CD4-positive, alpha-beta T cell (primary cell): ENCODE results near the gene ETNPPL. TPM values are rescaled to one million over a fixed set of nuclear protein-coding genes. Genes with fewer than 3 reads are reported as not detected.

ENCODE experiments used
- ATAC-seq: fragments of 200-7000 bp; cut with Tn5 transposase; one replicate; pipeline ENCODE4 v1.10.0; 2022; ENCODE audit warnings: mild to moderate bottlenecking; ENCODE audit not compliant: poor library complexity
- CTCF ChIA-PET: fragments of 350-600 bp; sonication (Branson Sonifier 250); formaldehyde crosslinking; loops from one replicate; lab custom pipeline; 2021; ENCODE audit warnings: antibody characterized with exemption, inconsistent platforms; lab: Charles Lee
- POLR2A ChIA-PET: fragments of 350-600 bp; sonication (Branson Sonifier 250); formaldehyde crosslinking; loops from one replicate; lab custom pipeline; 2021; ENCODE audit warnings: antibody characterized with exemption, inconsistent platforms; lab: Charles Lee
- DNase-seq, 14 experiments: peaks; one replicate each; pipeline ENCODE4 v3.0.0-alpha.2; 2013 to 2020; ENCODE audit warnings: mixed read lengths in 2 of 14
- H3K27ac ChIP-seq, 2 donors: one replicate each; pipeline versions ENCODE4 v1.5.1 to v1.7.0; 2013; ENCODE audit warnings: low read length in 2 of 2, low read depth in 1 of 2, mild to moderate bottlenecking in 1 of 2
- H3K27me3 ChIP-seq, 2 experiments: 1 replicate in 1 of 2; 2 replicates in 1 of 2; pipeline versions ENCODE4 v1.6.1 to v1.7.0; 2013; ENCODE audit warnings: low read length in 2 of 2, control low read depth in 1 of 2, mild to moderate bottlenecking in 1 of 2, moderate library complexity in 1 of 2; ENCODE audit not compliant: insufficient read depth in 2 of 2, control insufficient read depth in 1 of 2
- H3K36me3 ChIP-seq: one replicate; pipeline ENCODE4 v1.6.1; 2013; ENCODE audit warnings: low read length, control low read depth; ENCODE audit not compliant: insufficient read depth
- H3K4me1 ChIP-seq: one replicate; pipeline ENCODE4 v1.6.1; 2013; ENCODE audit warnings: low read length, control low read depth; ENCODE audit not compliant: insufficient read depth
- H3K4me3 ChIP-seq: one replicate; pipeline ENCODE4 v1.5.1; 2013; ENCODE audit warnings: mild to moderate bottlenecking, low read length, moderate library complexity
- H3K9me3 ChIP-seq, 2 experiments: 1 replicate in 1 of 2; 2 replicates in 1 of 2; pipeline versions ENCODE4 v1.6.1 to v1.7.0; 2013; ENCODE audit warnings: low read length in 2 of 2, mild to moderate bottlenecking in 2 of 2, control low read depth in 1 of 2, moderate library complexity in 1 of 2; ENCODE audit not compliant: control insufficient read depth in 1 of 2, insufficient read depth in 1 of 2
- H3K27ac Mint-ChIP-seq: one replicate; pipeline ENCODE4 v1.8.0; 2020; ENCODE audit warnings: mixed read lengths
- H3K27me3 Mint-ChIP-seq: one replicate; pipeline ENCODE4 v1.8.0; 2021; ENCODE audit warnings: mixed read lengths
- H3K36me3 Mint-ChIP-seq: one replicate; pipeline ENCODE4 v1.8.0; 2021; ENCODE audit warnings: low read depth, mixed read lengths
- H3K4me1 Mint-ChIP-seq: one replicate; pipeline ENCODE4 v1.8.0; 2021; ENCODE audit warnings: low read depth, mixed read lengths
- H3K4me3 Mint-ChIP-seq: one replicate; pipeline ENCODE4 v1.8.0; 2020; ENCODE audit warnings: mild to moderate bottlenecking, mixed read lengths
- H3K9me3 Mint-ChIP-seq: one replicate; pipeline ENCODE4 v1.8.0; 2020; ENCODE audit warnings: mixed read lengths
- intact Hi-C, 2 experiments: fragments of 100-400 bp; cut with DNase I in 1 of 2; cut with micrococcal nuclease in 1 of 2; formaldehyde crosslinking; loops; one replicate each; pipeline versions ENCODE4 v1.15.1 to v1.9.0; 2023 to 2025; cut with DNase I, micrococcal nuclease
- total RNA-seq, 174 experiments: library from RNA in 2 of 174; stranded (reverse) in 2 of 174; gene quantifications; one replicate each; pipeline ENCODE4 v1.2.3 and lab custom pipeline; 2021 to 2026
- TF ChIP-seq, protein P1 (sequence below): fragments of 200-600 bp; IDR thresholded peaks from one replicate; pipeline ENCODE4 v1.8.0; 2022; ENCODE audit warnings: antibody characterized with exemption, mild to moderate bottlenecking

The ETNPPL gene
- total RNA-seq, 2 experiments from 2014 or later = not detected

GRCh38 chr4:108804648-108805273, 41.9 kb upstream of the ETNPPL start:
- no peaks in the 10 kb centered on the region for H3K4me1 Mint-ChIP-seq
- H3K27ac Mint-ChIP-seq = no peak overlapping the region
- Histone ChIP-seq H3K4me3 (no peak overlapping the region), H3K27me3 (no peaks in the 10 kb centered on the region), H3K9me3 (no peaks in the 10 kb centered on the region), H3K4me1 (no peaks in the 10 kb centered on the region), H3K36me3 (no peaks in the 10 kb centered on the region), H3K27ac (no peak overlapping the region)
- ATAC-seq (no peak), DNase-seq (no peak)
- intact Hi-C loops = no loop called here
- no peaks in the 10 kb centered on the region for H3K36me3 Mint-ChIP-seq
- H3K27me3 Mint-ChIP-seq = peaks cover 9% of the 10 kb centered on the region
- TF ChIP-seq, protein P1, sequence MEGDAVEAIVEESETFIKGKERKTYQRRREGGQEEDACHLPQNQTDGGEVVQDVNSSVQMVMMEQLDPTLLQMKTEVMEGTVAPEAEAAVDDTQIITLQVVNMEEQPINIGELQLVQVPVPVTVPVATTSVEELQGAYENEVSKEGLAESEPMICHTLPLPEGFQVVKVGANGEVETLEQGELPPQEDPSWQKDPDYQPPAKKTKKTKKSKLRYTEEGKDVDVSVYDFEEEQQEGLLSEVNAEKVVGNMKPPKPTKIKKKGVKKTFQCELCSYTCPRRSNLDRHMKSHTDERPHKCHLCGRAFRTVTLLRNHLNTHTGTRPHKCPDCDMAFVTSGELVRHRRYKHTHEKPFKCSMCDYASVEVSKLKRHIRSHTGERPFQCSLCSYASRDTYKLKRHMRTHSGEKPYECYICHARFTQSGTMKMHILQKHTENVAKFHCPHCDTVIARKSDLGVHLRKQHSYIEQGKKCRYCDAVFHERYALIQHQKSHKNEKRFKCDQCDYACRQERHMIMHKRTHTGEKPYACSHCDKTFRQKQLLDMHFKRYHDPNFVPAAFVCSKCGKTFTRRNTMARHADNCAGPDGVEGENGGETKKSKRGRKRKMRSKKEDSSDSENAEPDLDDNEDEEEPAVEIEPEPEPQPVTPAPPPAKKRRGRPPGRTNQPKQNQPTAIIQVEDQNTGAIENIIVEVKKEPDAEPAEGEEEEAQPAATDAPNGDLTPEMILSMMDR = no peak
- H3K9me3 Mint-ChIP-seq = no peaks in the 10 kb centered on the region
- no peak overlapping the region for H3K4me3 Mint-ChIP-seq
- ChIA-PET POLR2A (no interaction called here), CTCF (no interaction called here)

GRCh38 chr4:108799306-108799705, 36.5 kb upstream of the ETNPPL start:
- no peaks in the 10 kb centered on the region for H3K36me3 Mint-ChIP-seq
- CTCF ChIA-PET = no interaction called here

DNA sequence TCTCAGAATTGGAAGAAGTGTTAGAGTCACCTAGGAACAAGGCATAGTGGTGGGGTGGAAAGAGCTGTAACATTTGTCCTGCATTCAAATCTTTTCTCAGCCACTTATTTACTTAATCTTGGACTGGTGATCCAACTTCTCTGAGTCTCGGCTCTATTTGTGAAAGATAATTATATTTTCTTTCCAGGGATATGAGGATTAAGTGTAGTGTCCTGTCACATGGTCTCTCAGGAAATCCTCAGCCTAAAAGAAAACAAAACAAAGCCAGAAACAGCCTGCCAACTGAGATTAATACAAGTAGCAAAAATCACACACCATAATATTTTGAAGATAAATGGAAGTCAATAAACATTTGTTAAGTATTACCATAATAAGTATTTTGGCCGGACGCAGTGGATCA, 33.3 kb upstream of the ETNPPL start:
- Mint-ChIP-seq H3K4me3 (no peak overlapping the region), H3K36me3 (no peaks in the 10 kb centered on the region), H3K9me3 (no peaks in the 10 kb centered on the region), H3K27ac (no peak overlapping the region), H3K4me1 (no peaks in the 10 kb centered on the region), H3K27me3 (no peaks in the 10 kb centered on the region)
- H3K9me3 ChIP-seq = no peaks in the 10 kb centered on the region
- no peaks in the 10 kb centered on the region for H3K27me3 ChIP-seq
- H3K27ac ChIP-seq = no peak overlapping the region
- ChIA-PET CTCF (no interaction called here), POLR2A (no interaction called here)
- H3K4me3 ChIP-seq = no peak overlapping the region
- TF ChIP-seq, protein P1 = no peak
- no peak for ATAC-seq
- intact Hi-C loops = no loop called here
- H3K4me1 ChIP-seq = no peaks in the 10 kb centered on the region
- no peaks in the 10 kb centered on the region for H3K36me3 ChIP-seq
- DNase-seq = no peak

More at GRCh38 chr4:108799306-108799705, 36.5 kb upstream of the ETNPPL start:
- DNase-seq (no peak), ATAC-seq (no peak)
- no peaks in the 10 kb centered on the region for H3K27me3 Mint-ChIP-seq
- no peaks in the 10 kb centered on the region for H3K9me3 ChIP-seq
- intact Hi-C loops = no loop called here
- TF ChIP-seq, protein P1 = no peak
- no peaks in the 10 kb centered on the region for H3K9me3 Mint-ChIP-seq
- POLR2A ChIA-PET = no interaction called here
- no peaks in the 10 kb centered on the region for H3K4me1 ChIP-seq
- H3K27me3 ChIP-seq = no peaks in the 10 kb centered on the region
- H3K27ac Mint-ChIP-seq = no peak overlapping the region
- no peak overlapping the region for H3K4me3 ChIP-seq
- H3K4me1 Mint-ChIP-seq = no peaks in the 10 kb centered on the region
- no peaks in the 10 kb centered on the region for H3K36me3 ChIP-seq
- H3K4me3 Mint-ChIP-seq = no peak overlapping the region
- no peak overlapping the region for H3K27ac ChIP-seq
